Stimulated activated CD4-positive, alpha-beta T cell treated with anti-CD3 and anti-CD28 coated beads, Interleukin-1b, Interleukin-23, amount 100 ng/mL, for 24 hours (primary cell): ENCODE measurements around the gene SLC24A4.

ENCODE experiments used
- DNase-seq, 4 experiments: peaks; one replicate each; pipeline ENCODE4 v3.0.0-alpha.2; 2020; ENCODE audit warnings: low read depth in 4 of 4, low spot score in 1 of 4

Gene SLC24A4

GRCh38 chr14:92453691-92454090 is 130.7 kb downstream of the SLC24A4 start:
- DNase-seq, result no peak

DNA sequence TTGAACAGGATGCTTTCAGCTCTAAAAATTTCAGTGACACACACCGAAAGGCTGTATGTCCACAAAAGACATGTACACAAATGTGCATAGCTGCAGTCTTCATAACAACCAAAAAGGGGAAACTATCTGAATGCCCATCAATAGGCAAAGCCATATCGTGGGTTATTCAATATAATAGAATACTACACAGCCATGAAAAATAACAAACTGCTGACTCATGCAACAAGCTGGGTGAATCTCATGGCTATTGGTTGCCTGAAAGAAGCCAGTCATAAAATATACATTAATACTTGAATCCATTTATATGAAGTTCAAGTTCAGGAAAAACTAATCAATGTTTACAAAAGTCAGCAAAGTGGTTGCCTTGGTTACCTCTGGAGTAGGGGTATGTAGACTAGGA is 132.3 kb downstream of the SLC24A4 start:
- DNase-seq, result no peak

DNA sequence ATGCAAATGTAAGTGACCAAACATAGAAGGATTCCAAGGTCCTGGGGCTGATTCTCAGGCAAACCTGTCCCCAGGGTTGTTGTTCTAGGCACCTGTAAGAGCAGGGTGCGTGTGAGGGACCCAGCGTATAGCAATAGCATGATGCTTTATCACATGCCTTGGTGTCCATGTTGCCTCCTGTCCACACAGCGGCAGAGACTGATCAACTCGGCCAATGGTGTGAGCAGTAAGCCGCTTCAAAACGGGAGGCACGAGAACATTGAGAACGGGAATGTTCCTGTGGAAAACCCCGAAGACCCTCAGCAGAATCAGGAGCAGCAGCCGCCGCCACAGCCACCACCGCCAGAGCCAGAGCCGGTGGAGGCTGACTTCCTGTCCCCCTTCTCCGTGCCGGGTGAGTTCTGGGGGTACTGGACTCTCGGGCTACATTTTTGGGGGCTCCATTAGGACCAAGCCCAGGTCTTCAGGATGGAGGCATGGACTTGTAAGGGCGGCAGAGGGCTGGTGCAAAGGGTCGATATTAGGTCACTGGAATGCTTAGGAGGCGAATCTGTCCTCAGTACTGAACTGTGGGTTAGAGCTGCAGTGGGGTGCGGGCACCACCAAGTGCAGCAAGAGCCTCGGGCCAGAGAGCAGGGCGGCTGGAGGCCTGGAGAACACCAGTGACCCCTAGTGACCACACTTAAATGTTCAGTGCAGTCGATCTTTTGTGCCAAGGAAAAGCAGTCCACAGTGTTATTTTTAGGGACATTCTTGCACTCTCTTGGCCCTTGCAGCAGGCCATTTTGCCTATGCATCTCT is 133.4 kb downstream of the SLC24A4 start:
- no peak for DNase-seq

- DNase-seq, result no peak
These were observed 134.1 kb downstream of the SLC24A4 start for GRCh38 chr14:92457016-92457565.

- no peak for DNase-seq
These were observed 135.4 kb downstream of the SLC24A4 start for GRCh38 chr14:92458136-92459029.

- DNase-seq, result no peak
These were observed 136.3 kb downstream of the SLC24A4 start for GRCh38 chr14:92459030-92459949.

GRCh38 chr14:92459950-92460421 is 137.0 kb downstream of the SLC24A4 start:
- no peak for DNase-seq

DNA sequence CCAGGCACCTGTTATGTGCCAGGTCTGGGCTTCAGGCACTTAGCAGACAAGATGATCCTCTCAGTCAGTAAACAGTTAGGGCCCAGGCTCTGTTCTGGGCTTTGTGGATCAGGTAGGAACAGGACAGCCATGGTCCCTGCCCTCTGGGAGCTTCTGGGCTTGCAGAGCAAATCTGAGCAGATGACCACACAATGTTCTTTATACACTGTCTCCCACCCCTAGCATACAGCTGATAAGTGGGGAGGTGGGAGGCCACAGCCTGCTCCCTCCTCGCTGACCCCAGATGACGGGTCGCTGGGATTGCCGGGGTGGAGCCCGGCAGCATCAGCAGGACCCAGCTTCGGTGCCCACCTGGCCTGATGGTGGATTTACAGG is 137.6 kb downstream of the SLC24A4 start:
- DNase-seq, result no peak

DNA sequence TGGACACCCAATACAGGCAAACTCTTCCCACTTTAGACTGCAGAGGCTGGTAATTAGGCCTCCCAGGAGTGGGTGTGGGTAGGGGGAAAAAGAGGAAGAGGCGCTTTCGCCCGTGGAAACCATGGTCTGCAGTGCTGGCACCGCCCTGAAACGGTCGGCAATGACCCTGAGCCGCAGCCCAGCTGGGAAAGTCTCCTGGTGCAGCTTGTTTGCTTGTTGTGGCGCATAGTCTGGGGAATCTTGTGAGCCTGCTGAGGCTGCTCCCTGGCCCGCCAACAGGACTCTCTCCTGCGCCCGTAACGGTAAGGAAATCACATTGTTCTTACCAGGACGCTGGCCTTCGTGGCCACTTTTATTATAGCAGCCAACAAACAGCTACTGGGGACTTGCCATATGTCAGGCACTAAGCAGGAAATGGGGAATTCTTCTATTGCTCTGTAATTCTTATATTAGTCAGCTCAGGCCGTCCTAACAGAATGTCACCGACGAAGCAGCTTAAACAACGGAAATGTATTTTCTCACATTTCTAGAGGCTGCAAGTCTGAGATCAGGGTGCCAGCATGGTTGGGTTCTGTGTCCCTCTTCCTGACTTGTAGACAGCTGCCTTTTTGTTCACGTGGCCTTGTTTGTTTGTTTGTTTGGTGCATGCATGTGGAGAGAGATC is 138.1 kb downstream of the SLC24A4 start:
- DNase-seq, result no peak

GRCh38 chr14:92461891-92462290 is 138.9 kb downstream of the SLC24A4 start:
- DNase-seq, result no peak

DNA sequence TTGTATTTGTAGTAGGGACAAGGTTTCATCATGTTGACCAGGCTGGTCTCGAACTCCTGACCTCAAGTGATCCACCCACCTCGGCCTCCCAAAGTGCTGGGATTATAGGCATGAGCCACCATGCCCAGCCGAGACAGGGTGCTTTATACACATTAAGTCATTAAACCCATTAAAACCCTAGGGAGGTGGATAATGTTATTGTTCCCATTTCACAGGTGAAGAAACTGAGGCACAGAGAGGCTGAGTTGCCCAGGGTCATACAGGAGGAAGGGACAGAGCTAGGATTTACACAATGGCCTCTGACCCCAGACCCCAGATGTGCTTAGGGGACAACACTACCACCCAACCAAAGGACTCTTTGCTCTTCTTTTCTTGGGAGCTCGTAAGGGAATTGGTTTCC is 139.6 kb downstream of the SLC24A4 start:
- no peak for DNase-seq

GRCh38 chr14:92463141-92463540 is 140.2 kb downstream of the SLC24A4 start:
- DNase-seq, result no peak

GRCh38 chr14:92464156-92464555 is 141.2 kb downstream of the SLC24A4 start:
- DNase-seq, result no peak

- no peak for DNase-seq
These were observed 141.8 kb downstream of the SLC24A4 start for GRCh38 chr14:92464716-92465115.

- no peak for DNase-seq
These were observed 142.5 kb downstream of the SLC24A4 start for GRCh38 chr14:92465353-92466055.

GRCh38 chr14:92466059-92466458 is 143.1 kb downstream of the SLC24A4 start:
- DNase-seq, result no peak

GRCh38 chr14:92469515-92469914 is 146.6 kb downstream of the SLC24A4 start:
- DNase-seq, result no peak

DNA sequence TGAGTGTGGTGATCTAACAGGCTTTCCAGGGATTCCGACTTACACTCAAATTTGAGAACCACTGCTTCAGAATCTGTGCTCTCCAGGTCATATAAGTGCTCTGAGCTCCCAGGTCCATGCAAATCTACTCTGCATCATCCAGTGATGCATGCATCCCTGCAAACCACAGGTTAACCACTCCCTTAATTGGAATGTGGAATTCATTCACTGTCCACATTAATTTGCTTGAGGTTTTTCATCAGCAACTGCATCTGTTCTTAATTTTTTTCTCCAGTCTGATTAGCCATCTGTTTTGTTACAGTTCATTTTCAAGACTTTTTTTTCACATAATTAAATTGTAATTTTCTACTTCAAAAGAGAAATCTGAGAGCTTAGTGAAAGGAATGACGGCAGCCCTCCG is 147.2 kb downstream of the SLC24A4 start:
- DNase-seq, result no peak

DNA sequence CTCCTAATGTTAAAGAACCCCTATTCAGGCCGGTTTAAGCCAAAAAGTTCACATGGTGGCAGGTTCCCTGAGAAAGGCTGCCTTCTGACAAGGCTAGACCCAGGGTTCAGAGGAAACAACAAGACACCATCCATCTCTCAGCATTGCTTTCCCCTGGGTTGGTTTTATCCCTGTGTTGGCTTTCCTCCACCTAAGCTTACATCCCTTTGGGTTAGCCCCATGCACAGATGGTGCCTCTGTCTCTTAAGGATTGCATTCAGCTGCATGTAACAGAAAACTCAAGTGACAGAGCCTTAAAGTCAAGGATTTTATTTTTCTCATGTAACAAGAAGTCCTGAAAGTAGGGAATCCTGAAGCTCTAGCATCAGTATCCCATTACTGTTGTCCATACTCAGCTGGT is 147.8 kb downstream of the SLC24A4 start:
- DNase-seq, result no peak

DNA sequence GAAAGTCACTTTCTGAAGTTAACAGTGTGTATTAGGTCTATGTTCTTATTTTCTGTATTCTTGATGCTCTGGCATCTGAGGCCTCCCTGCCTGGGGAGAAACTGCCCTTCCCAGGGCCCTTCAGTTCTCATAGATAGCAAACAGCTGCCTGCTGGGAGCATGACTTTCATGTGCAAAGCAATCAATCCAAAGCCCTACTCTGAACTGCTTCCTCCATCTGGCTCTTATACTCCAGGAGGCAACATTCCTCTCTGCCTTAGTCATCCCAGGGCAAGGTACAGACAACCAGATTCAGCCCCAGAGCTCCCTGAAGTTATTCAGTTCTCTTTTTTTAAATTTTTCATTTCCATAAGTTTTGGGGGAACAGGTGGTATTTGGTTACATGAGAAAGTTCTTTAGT is 149.0 kb downstream of the SLC24A4 start:
- DNase-seq, result no peak
